Measurements from ENCODE around the gene COX5A. TPM values are rescaled to one million over a fixed set of nuclear protein-coding genes. Genes with fewer than 3 reads are reported as not detected.

COX5A gene
- total and polyA plus RNA-seq, 3 donors from 2014 or later, result 77.4 to 426 (median 107) TPM

DNA sequence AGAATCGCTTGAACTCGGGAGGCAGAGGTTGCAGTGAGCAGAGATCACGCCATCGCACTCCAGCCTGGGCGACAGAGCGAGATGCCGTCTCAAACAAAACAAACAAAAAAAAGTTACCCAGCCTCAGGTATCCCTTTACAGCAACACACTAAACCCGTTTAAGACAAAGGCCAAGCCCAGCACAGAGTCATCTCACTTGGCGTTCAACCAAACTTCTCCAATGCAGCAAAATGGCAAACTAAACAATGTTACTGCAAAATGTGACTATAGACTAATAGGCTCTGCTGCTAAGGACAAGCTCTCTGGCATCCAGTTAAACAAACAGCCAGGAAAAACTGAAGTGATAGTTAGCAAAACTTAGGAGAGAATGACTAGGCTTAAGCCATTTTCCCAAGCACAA is 24.8 kb downstream of the COX5A start:
- DNase-seq, result no peak
- no peak overlapping the region for H3K4me3 ChIP-seq
- H3K27ac ChIP-seq, result no peak overlapping the region
- intact Hi-C loops (cut with DNase I; ENCODE audit: low total_unique reads), result no loop called here
- TF ChIP-seq CTCF (IDR thresholded peaks at IDR 0.05) (no peak), POLR2A (IDR thresholded peaks at IDR 0.05) (no peak)
- no peaks in the 10 kb centered on the region for H3K27me3 ChIP-seq
- no peaks in the 10 kb centered on the region for H3K4me1 ChIP-seq
- H3K9me3 ChIP-seq, result no peaks in the 10 kb centered on the region
- 84 to 94% methylated on average over 9 of the region's 9 CpGs for WGBS, 2 donors
- H3K36me3 ChIP-seq (ENCODE audit: low read depth, missing control alignments), result no peaks in the 10 kb centered on the region

- DNase-seq, result no peak
- no peak overlapping the region for H3K4me3 ChIP-seq
- no peak overlapping the region for H3K27ac ChIP-seq
- 97% methylated on average over 4 of the region's 4 CpGs for WGBS, 2 donors
- TF ChIP-seq CTCF (IDR thresholded peaks at IDR 0.05), result no peak
- no peak for TF ChIP-seq POLR2A (IDR thresholded peaks at IDR 0.05)
- intact Hi-C loops (cut with DNase I; ENCODE audit: low total_unique reads), result no loop called here
- no peaks in the 10 kb centered on the region for H3K27me3 ChIP-seq
- peaks cover 12% of the 10 kb centered on the region for H3K4me1 ChIP-seq
- H3K9me3 ChIP-seq, result no peaks in the 10 kb centered on the region
- H3K36me3 ChIP-seq (ENCODE audit: low read depth, missing control alignments), result no peaks in the 10 kb centered on the region
Measured at GRCh38 chr15:74908635-74909034, 29.2 kb downstream of the COX5A start.

- Histone ChIP-seq H3K9me3 (no peaks in the 10 kb centered on the region), H3K27me3 (no peaks in the 10 kb centered on the region), H3K36me3 (ENCODE audit: low read depth, missing control alignments) (no peaks in the 10 kb centered on the region), H3K4me3 (peak overlapping the region; percentile 80 to 81), H3K27ac (peak overlapping the region; percentile 77 to 84), H3K4me1 (peaks cover 12% of the 10 kb centered on the region)
- intact Hi-C loops (cut with DNase I; ENCODE audit: low total_unique reads), result no loop called here
- WGBS, 2 donors, result 26 to 30% methylated on average over 8 of the region's 8 CpGs
- TF ChIP-seq CTCF (IDR thresholded peaks at IDR 0.05), result no peak
- TF ChIP-seq POLR2A (IDR thresholded peaks at IDR 0.05), result no peak
- DNase-seq, result peak; percentile 22
Measured at GRCh38 chr15:74907163-74907870, 30.6 kb downstream of the COX5A start.

DNA sequence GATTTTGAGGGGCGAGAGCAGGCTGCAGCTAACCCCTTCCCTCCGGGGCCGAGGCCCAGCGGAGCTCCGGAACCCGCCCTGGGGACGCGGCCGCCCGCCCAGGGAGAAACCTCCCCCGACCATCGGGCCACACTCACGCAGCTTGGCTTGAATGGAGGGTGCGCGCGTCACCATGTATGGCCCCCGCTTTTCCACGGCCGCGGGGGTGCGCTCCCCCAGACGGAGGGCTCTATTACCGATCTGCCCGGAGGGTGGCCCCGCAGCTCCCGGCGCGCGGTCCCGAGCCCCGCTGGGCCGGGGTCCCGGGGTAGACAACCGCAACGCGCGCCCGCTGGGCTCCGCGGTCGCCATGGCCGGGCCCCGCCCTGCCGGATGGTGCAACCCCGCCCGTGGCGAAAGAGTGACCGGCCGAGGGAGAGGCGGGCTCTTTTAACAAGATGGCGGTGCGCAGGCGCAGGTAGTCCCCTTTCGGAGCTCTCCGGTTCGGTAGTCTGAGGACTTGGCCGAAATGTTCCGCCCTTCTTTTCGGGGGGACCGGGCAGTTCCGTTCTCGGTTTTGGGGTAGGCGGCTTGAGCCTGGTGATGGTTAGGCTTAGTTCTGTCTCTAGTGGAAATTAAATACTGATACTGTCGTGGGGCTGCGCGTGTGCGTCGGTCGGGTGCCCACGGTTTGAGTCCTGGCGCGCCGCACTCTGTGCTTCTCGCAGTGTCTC is 31.3 kb downstream of the COX5A start, which contains the start of gene FAM219B:
FAM219B (minus strand) TSS at position 402 of the 713 bp plus-strand sequence; CDS start at position 351, 51 bp downstream.
- peak within 1 kb of the TSS; percentile 80 to 81 for H3K4me3 ChIP-seq
- DNase-seq, result peak; percentile 96
- H3K27me3 ChIP-seq, result no peaks in the 10 kb centered on the region
- intact Hi-C loops (cut with DNase I; ENCODE audit: low total_unique reads), result no loop called here
- WGBS, 2 donors, result 0 to 1% methylated on average over 31 to 57 of the region's 74 CpGs
- no peaks in the 10 kb centered on the region for H3K9me3 ChIP-seq
- H3K27ac ChIP-seq, result peak within 1 kb of the TSS; percentile 77 to 84
- peak; percentile 79 for TF ChIP-seq POLR2A (IDR thresholded peaks at IDR 0.05)
- no peak for TF ChIP-seq CTCF (IDR thresholded peaks at IDR 0.05)
- H3K36me3 ChIP-seq (ENCODE audit: low read depth, missing control alignments), result no peaks in the 10 kb centered on the region
- H3K4me1 ChIP-seq, result peaks cover 12% of the 10 kb centered on the region

Data from testis (tissue), 3 donors.